Neural cell (in vitro differentiated cells): ENCODE data around the gene RTN4RL1. TPM values are rescaled to one million over a fixed set of nuclear protein-coding genes. Genes with fewer than 3 reads are reported as not detected.

Experiments
- H2AFZ ChIP-seq: fragments of 200-600, 300-800 bp; sonication (generic), shearing (Covaris generic); 2 replicates; pipeline ENCODE4 v1.6.0; 2014; ENCODE audit warnings: low read depth, mild to moderate bottlenecking, antibody characterized with exemption, low read length, moderate library complexity
- H3F3A ChIP-seq: fragments of 200-600 bp; shearing (Covaris generic); 2 replicates; pipeline ENCODE4 v1.6.1; 2016; ENCODE audit warnings: mild to moderate bottlenecking, moderate library complexity, mixed read lengths, antibody characterized with exemption, low read length; ENCODE audit not compliant: insufficient read depth, poor library complexity, severe bottlenecking
- H3K27ac ChIP-seq: fragments of 200-600, 300-800 bp; sonication (generic), shearing (Covaris generic); 2 replicates; pipeline ENCODE4 v1.5.1; 2014; ENCODE audit warnings: mild to moderate bottlenecking, low read length, moderate library complexity
- H3K27me3 ChIP-seq: fragments of 300-800, 200-600 bp; sonication (generic), shearing (Covaris generic); 2 replicates; pipeline ENCODE4 v1.6.0; 2014; ENCODE audit warnings: mild to moderate bottlenecking, low read depth, low read length, moderate library complexity; ENCODE audit not compliant: insufficient read depth
- H3K36me3 ChIP-seq: fragments of 300-800, 200-600 bp; sonication (generic), shearing (Covaris generic); 2 replicates; pipeline ENCODE4 v1.5.1; 2014; ENCODE audit warnings: mild to moderate bottlenecking, antibody characterized with exemption, low read length, moderate library complexity; ENCODE audit not compliant: insufficient read depth
- H3K4me2 ChIP-seq: fragments of 300-800, 200-600 bp; sonication (generic), shearing (Covaris generic); 2 replicates; pipeline ENCODE4 v1.6.0; 2014; ENCODE audit warnings: mild to moderate bottlenecking, low read length
- H3K4me3 ChIP-seq: fragments of 300-800, 200-600 bp; sonication (generic), shearing (Covaris generic); 2 replicates; pipeline ENCODE4 v1.5.1; 2014; ENCODE audit warnings: mild to moderate bottlenecking, low read length, moderate library complexity
- H3K79me2 ChIP-seq: fragments of 200-600 bp; shearing (Covaris generic); replicated peaks from 2 replicates; pipeline ENCODE4 v1.6.0; 2014; ENCODE audit warnings: mild to moderate bottlenecking, low read length, moderate library complexity; ENCODE audit not compliant: insufficient read depth
- H3K9ac ChIP-seq: fragments of 300-800, 200-600 bp; sonication (generic), shearing (Covaris generic); 2 replicates; pipeline ENCODE4 v1.6.1; 2016; ENCODE audit warnings: mild to moderate bottlenecking, low read length, mixed read lengths
- H3K9me2 ChIP-seq: fragments of 200-600 bp; shearing (Covaris generic); 2 replicates; pipeline ENCODE4 v1.6.1; 2016; ENCODE audit warnings: mild to moderate bottlenecking, low read length, mixed read lengths; ENCODE audit not compliant: insufficient read depth
- H3K9me3 ChIP-seq: fragments of 200-600, 300-800 bp; sonication (generic), shearing (Covaris generic); 2 replicates; pipeline ENCODE4 v1.6.1; 2016; ENCODE audit warnings: mild to moderate bottlenecking, mixed run types, low read length, moderate library complexity, mixed read lengths
- H4K20me1 ChIP-seq: fragments of 200-600 bp; shearing (Covaris generic); 2 replicates; pipeline ENCODE4 v1.6.1; 2016; ENCODE audit warnings: mild to moderate bottlenecking, mixed run types; ENCODE audit not compliant: insufficient read depth
- CTCF ChIP-seq: fragments of 450-650 bp; IDR thresholded peaks from 2 replicates; pipeline ENCODE4 v1.5.1; 2014; ENCODE audit warnings: antibody characterized with exemption, mild to moderate bottlenecking, moderate library complexity; ENCODE audit not compliant: poor library complexity, severe bottlenecking
- EP300 ChIP-seq: fragments of 450-650 bp; conservative IDR thresholded peaks from 2 replicates; pipeline ENCODE4 v1.6.1; 2014; ENCODE audit warnings: antibody characterized with exemption, mild to moderate bottlenecking, moderate library complexity; ENCODE audit not compliant: poor library complexity, severe bottlenecking
- EZH2 ChIP-seq: fragments of 200-600, 300-800 bp; shearing (Covaris generic), sonication (generic); IDR thresholded peaks from 2 replicates; pipeline ENCODE4 v1.6.1; 2014; ENCODE audit warnings: antibody characterized with exemption, low read length, borderline replicate concordance, mild to moderate bottlenecking; ENCODE audit not compliant: insufficient read depth, poor library complexity, severe bottlenecking
- MXI1 ChIP-seq: fragments of 450-650 bp; conservative IDR thresholded peaks from 2 replicates; pipeline ENCODE4 v1.6.1; 2014; ENCODE audit warnings: antibody characterized with exemption, mild to moderate bottlenecking; ENCODE audit not compliant: poor library complexity, severe bottlenecking
- POLR2AphosphoS5 ChIP-seq: IDR thresholded peaks from 2 replicates; pipeline ENCODE4 v1.6.1; 2012
- RAD21 ChIP-seq: fragments of 450-650 bp; conservative IDR thresholded peaks from 2 replicates; pipeline ENCODE4 v1.6.1; 2014; ENCODE audit warnings: antibody characterized with exemption, mild to moderate bottlenecking, moderate library complexity
- SMC3 ChIP-seq: fragments of 450-650 bp; conservative IDR thresholded peaks from 2 replicates; pipeline ENCODE4 v1.6.1; 2014; ENCODE audit warnings: antibody characterized with exemption, mild to moderate bottlenecking, moderate library complexity; ENCODE audit not compliant: poor library complexity
- TAF1 ChIP-seq: IDR thresholded peaks from 2 replicates; pipeline ENCODE4 v1.6.1; 2012; ENCODE audit warnings: low read depth
- polyA plus RNA-seq: library from polyadenylated mRNA; depleted of rRNA; stranded (reverse); fragments of >200 nt; gene quantifications from 2 replicates; pipeline ENCODE4 v1.2.3, GENCODE V29; 2014
- TF ChIP-seq, protein P1 (sequence below): IDR thresholded peaks from 2 replicates; pipeline ENCODE4 v1.6.1; 2012; ENCODE audit warnings: borderline replicate concordance

Gene RTN4RL1
- polyA plus RNA-seq, 1 donor from 2014 or later, result 8.1 TPM

DNA sequence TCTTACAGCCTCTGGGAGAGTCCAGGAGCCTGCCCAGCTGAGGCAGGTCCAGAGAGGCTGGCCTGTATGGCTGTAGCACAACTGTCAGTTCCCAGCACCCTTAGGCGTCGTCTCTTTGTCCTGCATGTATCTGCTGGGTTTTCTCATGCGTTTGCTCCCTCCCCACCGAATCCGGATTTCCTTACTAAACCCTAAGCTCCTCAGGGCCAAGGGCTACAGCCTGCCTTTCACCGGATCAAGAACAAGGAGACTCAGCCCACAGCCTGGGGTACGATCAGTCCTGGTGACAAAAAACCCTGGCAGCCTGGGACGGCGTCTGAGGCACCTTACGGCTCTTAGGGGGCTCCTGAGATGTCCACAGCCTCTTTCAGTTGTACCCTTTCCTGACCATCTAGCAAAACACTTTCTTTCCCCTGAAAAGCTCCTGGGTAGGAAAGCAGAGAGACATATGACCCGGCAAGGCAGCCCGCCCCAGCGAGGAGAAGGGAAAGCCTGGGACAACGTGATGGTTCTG lies 42.0 kb upstream of the RTN4RL1 start:
- Histone ChIP-seq H3K4me2 (no peak overlapping the region), H3K9ac (no peak overlapping the region), H3F3A (no peaks in the 10 kb centered on the region)

GRCh38 chr17:2065949-2066400 lies 40.8 kb upstream of the RTN4RL1 start:
- Histone ChIP-seq H2AFZ (no peak overlapping the region), H4K20me1 (no peaks in the 10 kb centered on the region), H3K4me3 (no peak overlapping the region), H3K79me2 (no peaks in the 10 kb centered on the region), H3K27me3 (peaks cover 2% of the 10 kb centered on the region), H3K9me2 (no peaks in the 10 kb centered on the region), H3K4me2 (no peak overlapping the region), H3K27ac (no peak overlapping the region), H3K36me3 (no peaks in the 10 kb centered on the region), H3K9ac (no peak overlapping the region), H3K9me3 (no peaks in the 10 kb centered on the region), H3F3A (no peaks in the 10 kb centered on the region)
- TF ChIP-seq, protein P1, sequence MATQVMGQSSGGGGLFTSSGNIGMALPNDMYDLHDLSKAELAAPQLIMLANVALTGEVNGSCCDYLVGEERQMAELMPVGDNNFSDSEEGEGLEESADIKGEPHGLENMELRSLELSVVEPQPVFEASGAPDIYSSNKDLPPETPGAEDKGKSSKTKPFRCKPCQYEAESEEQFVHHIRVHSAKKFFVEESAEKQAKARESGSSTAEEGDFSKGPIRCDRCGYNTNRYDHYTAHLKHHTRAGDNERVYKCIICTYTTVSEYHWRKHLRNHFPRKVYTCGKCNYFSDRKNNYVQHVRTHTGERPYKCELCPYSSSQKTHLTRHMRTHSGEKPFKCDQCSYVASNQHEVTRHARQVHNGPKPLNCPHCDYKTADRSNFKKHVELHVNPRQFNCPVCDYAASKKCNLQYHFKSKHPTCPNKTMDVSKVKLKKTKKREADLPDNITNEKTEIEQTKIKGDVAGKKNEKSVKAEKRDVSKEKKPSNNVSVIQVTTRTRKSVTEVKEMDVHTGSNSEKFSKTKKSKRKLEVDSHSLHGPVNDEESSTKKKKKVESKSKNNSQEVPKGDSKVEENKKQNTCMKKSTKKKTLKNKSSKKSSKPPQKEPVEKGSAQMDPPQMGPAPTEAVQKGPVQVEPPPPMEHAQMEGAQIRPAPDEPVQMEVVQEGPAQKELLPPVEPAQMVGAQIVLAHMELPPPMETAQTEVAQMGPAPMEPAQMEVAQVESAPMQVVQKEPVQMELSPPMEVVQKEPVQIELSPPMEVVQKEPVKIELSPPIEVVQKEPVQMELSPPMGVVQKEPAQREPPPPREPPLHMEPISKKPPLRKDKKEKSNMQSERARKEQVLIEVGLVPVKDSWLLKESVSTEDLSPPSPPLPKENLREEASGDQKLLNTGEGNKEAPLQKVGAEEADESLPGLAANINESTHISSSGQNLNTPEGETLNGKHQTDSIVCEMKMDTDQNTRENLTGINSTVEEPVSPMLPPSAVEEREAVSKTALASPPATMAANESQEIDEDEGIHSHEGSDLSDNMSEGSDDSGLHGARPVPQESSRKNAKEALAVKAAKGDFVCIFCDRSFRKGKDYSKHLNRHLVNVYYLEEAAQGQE, result no peak
- TF ChIP-seq CTCF (no peak), TAF1 (no peak), SMC3 (no peak), POLR2AphosphoS5 (no peak), EP300 (no peak), MXI1 (no peak), RAD21 (no peak), EZH2 (no peak)

More for the DNA sequence above, 42.0 kb upstream of the RTN4RL1 start:
- Histone ChIP-seq H3K36me3 (no peaks in the 10 kb centered on the region), H2AFZ (no peak overlapping the region), H3K27ac (no peak overlapping the region), H3K9me2 (no peaks in the 10 kb centered on the region), H3K9me3 (no peaks in the 10 kb centered on the region), H4K20me1 (no peaks in the 10 kb centered on the region), H3K4me3 (no peak overlapping the region), H3K27me3 (no peaks in the 10 kb centered on the region), H3K79me2 (no peaks in the 10 kb centered on the region)
- TF ChIP-seq TAF1 (no peak), SMC3 (no peak), POLR2AphosphoS5 (no peak), CTCF (no peak), EZH2 (no peak), EP300 (no peak), RAD21 (no peak), MXI1 (no peak)
- TF ChIP-seq, protein P1, result no peak
